Natural killer cell (primary cell): ENCODE results near the gene NFATC3. TPM values are rescaled to one million over a fixed set of nuclear protein-coding genes. Genes with fewer than 3 reads are reported as not detected.
A peak's percentile ranks its signal among the peaks of the same experiment; 100 is the strongest.
"Not testable (repeated sequence)": the region's sequence is repeated elsewhere in the genome, so short reads cannot be mapped to it uniquely, and the experiment has no call there.

Experiments
- ATAC-seq, 3 donors: fragments of 150-1000 bp in 2 of 3; fragments of 200-7000 bp in 1 of 3; cut with Tn5 transposase; 1 replicate in 1 of 3; 2 replicates in 2 of 3; pipeline ENCODE4 v1.10.0; 2021; ENCODE audit warnings: mild to moderate bottlenecking in 2 of 3, moderate library complexity in 2 of 3
- DNase-seq, 2 donors: peaks; one replicate each; pipeline versions ENCODE4 v3.0.0 to v3.0.0-alpha.2; 2013 to 2021; ENCODE audit warnings: mixed read lengths in 1 of 2
- H3K27ac ChIP-seq: one replicate; pipeline ENCODE4 v1.5.1; 2013; ENCODE audit warnings: mild to moderate bottlenecking, low read length
- H3K27me3 ChIP-seq: one replicate; pipeline ENCODE4 v1.6.1; 2013; ENCODE audit warnings: low read length; ENCODE audit not compliant: control insufficient read depth, insufficient read depth
- H3K36me3 ChIP-seq: one replicate; pipeline ENCODE4 v1.6.1; 2013; ENCODE audit warnings: low read length; ENCODE audit not compliant: control insufficient read depth, insufficient read depth
- H3K4me1 ChIP-seq: one replicate; pipeline ENCODE4 v1.6.1; 2013; ENCODE audit warnings: low read length; ENCODE audit not compliant: control insufficient read depth, insufficient read depth
- H3K4me3 ChIP-seq: one replicate; pipeline ENCODE4 v1.5.1; 2013; ENCODE audit warnings: low read length
- H3K9me3 ChIP-seq: one replicate; pipeline ENCODE4 v1.6.1; 2013; ENCODE audit warnings: low read length; ENCODE audit not compliant: control insufficient read depth, insufficient read depth
- H3K27ac Mint-ChIP-seq, 2 donors: one replicate each; pipeline ENCODE4 v1.8.0; 2022; ENCODE audit warnings: mild to moderate bottlenecking in 2 of 2, mixed read lengths in 2 of 2, moderate library complexity in 1 of 2
- H3K27me3 Mint-ChIP-seq, 2 donors: one replicate each; pipeline ENCODE4 v1.8.0; 2022; ENCODE audit warnings: low read depth in 2 of 2, mixed read lengths in 2 of 2
- H3K36me3 Mint-ChIP-seq: one replicate; pipeline ENCODE4 v1.8.0; 2022; ENCODE audit warnings: mixed read lengths
- H3K4me1 Mint-ChIP-seq, 2 donors: one replicate each; pipeline ENCODE4 v1.8.0; 2022; ENCODE audit warnings: mixed read lengths in 2 of 2
- H3K4me3 Mint-ChIP-seq: one replicate; pipeline ENCODE4 v1.8.0; 2022; ENCODE audit warnings: mild to moderate bottlenecking, moderate library complexity, mixed read lengths
- H3K9me3 Mint-ChIP-seq, 2 donors: one replicate each; pipeline ENCODE4 v1.8.0; 2022; ENCODE audit warnings: mixed read lengths in 2 of 2
- WGBS: methylation state at CpG from one replicate; pipeline ENCODE4 v1.1.7; 2013; ENCODE audit warnings: missing lambda C conversion rate; ENCODE audit not compliant: insufficient coverage; 5-methylcytosine and 5-hydroxymethylcytosine counted together
- intact Hi-C: fragments of 100-400 bp; cut with micrococcal nuclease; formaldehyde crosslinking; loops from one replicate; pipeline ENCODE4 v1.14.2; 2022
- total RNA-seq, 4 donors: library from RNA; stranded (reverse); fragments of 120-200 nt in 1 of 4; gene quantifications; one replicate each; pipeline versions ENCODE4 v1.2.3 to v1.2.4, GENCODE V29; 2013 to 2022
- TF ChIP-seq, protein P1 (sequence below): fragments of 200-600 bp; IDR thresholded peaks from one replicate; pipeline ENCODE4 v1.8.0; 2022; ENCODE audit warnings: antibody characterized with exemption

NFATC3 gene
- total RNA-seq, 3 donors from 2014 or later (not counting 1 experiment from before 2014, with no cell fraction given): 241 to 282 (median 263) TPM

- Mint-ChIP-seq H3K9me3 (no peaks in the 10 kb centered on the region), H3K27me3 (no peaks in the 10 kb centered on the region), H3K4me3 (peak overlapping the region; percentile 70), H3K36me3 (no peaks in the 10 kb centered on the region), H3K4me1 (peaks cover 78 to 88% of the 10 kb centered on the region in 2 donors), H3K27ac (peak overlapping the region; percentile 83 to 94)
- Histone ChIP-seq H3K4me1 (peaks cover 59% of the 10 kb centered on the region), H3K9me3 (no peaks in the 10 kb centered on the region), H3K27me3 (no peaks in the 10 kb centered on the region), H3K27ac (peak overlapping the region; percentile 24), H3K4me3 (no peak overlapping the region), H3K36me3 (peaks cover 3% of the 10 kb centered on the region)
- DNase-seq (no peak), ATAC-seq (peak; percentile 51 to 55 (median 53))
- intact Hi-C loops: loop anchor here (2.0 to 5.0 kb wide), 2 partner anchors 33 to 46 kb away; partner anchors contain the start of gene NFATC3
- WGBS: 42% methylated on average over 3 of the region's 3 CpGs
- TF ChIP-seq, protein P1, sequence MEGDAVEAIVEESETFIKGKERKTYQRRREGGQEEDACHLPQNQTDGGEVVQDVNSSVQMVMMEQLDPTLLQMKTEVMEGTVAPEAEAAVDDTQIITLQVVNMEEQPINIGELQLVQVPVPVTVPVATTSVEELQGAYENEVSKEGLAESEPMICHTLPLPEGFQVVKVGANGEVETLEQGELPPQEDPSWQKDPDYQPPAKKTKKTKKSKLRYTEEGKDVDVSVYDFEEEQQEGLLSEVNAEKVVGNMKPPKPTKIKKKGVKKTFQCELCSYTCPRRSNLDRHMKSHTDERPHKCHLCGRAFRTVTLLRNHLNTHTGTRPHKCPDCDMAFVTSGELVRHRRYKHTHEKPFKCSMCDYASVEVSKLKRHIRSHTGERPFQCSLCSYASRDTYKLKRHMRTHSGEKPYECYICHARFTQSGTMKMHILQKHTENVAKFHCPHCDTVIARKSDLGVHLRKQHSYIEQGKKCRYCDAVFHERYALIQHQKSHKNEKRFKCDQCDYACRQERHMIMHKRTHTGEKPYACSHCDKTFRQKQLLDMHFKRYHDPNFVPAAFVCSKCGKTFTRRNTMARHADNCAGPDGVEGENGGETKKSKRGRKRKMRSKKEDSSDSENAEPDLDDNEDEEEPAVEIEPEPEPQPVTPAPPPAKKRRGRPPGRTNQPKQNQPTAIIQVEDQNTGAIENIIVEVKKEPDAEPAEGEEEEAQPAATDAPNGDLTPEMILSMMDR: no peak
Observed at GRCh38 chr16:68117884-68118283, 32.7 kb downstream of the NFATC3 start.

GRCh38 chr16:68118954-68119353 lies 33.8 kb downstream of the NFATC3 start:
- not testable (repeated sequence) for H3K9me3 ChIP-seq, H3K9me3 Mint-ChIP-seq, H3K4me3 ChIP-seq, H3K36me3 Mint-ChIP-seq, H3K27me3 ChIP-seq, H3K36me3 ChIP-seq, H3K27me3 Mint-ChIP-seq
- peaks cover 58% of the 10 kb centered on the region for H3K4me1 ChIP-seq
- ATAC-seq (peak; percentile 68 to 75 (median 69)), DNase-seq (peak in 1 of 2 donors; percentile 51)
- H3K27ac ChIP-seq: peak overlapping the region; percentile 54
- WGBS: 23% methylated on average over 13 of the region's 13 CpGs
- Mint-ChIP-seq H3K4me1 (peaks cover 73 to 80% of the 10 kb centered on the region in 2 donors), H3K27ac (peak overlapping the region; percentile 83 to 94), H3K4me3 (peak overlapping the region; percentile 70)
- intact Hi-C loops: loop anchor here (5.0 kb wide), 1 partner anchor 47 kb away; no protein-coding TSS in a partner anchor

DNA sequence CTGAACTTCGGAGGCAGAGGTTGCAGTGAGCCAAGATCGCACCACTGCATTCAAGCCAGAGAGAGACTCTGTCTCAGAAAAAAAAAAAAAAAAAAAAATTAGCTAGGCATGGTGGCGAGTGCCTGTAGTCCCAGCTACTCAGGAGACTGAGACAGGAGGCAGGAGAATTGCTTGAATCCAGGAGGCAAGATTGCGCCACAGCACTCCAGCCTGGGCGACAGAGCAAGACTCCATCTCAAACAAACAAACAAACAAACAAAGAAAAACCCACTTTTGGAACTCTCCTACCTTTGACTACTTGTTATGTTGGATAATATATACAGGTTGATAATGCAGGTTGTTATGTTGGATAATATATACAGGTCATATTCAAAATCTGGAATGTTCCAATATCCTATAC lies 35.3 kb downstream of the NFATC3 start:
- ATAC-seq, intact Hi-C loops, H3K36me3 Mint-ChIP-seq, H3K27me3 Mint-ChIP-seq, H3K9me3 ChIP-seq, DNase-seq, H3K36me3 ChIP-seq, H3K9me3 Mint-ChIP-seq, H3K4me3 ChIP-seq, H3K27me3 ChIP-seq: not testable (repeated sequence)
- Histone ChIP-seq H3K27ac (peak overlapping the region; percentile 36), H3K4me1 (peaks cover 48% of the 10 kb centered on the region)
- H3K4me3 Mint-ChIP-seq: peak overlapping the region; percentile 70
- 85% methylated on average over 5 of the region's 5 CpGs for WGBS
- peak overlapping the region; percentile 83 to 94 for H3K27ac Mint-ChIP-seq
- peaks cover 65 to 72% of the 10 kb centered on the region in 2 donors for H3K4me1 Mint-ChIP-seq

GRCh38 chr16:68126395-68126794 lies 41.2 kb downstream of the NFATC3 start:
- Histone ChIP-seq H3K27ac (no peak overlapping the region), H3K36me3 (peaks cover 22% of the 10 kb centered on the region), H3K9me3 (no peaks in the 10 kb centered on the region), H3K4me3 (no peak overlapping the region), H3K4me1 (peaks cover 23% of the 10 kb centered on the region), H3K27me3 (no peaks in the 10 kb centered on the region)
- no peaks in the 10 kb centered on the region for H3K27me3 Mint-ChIP-seq
- H3K27ac Mint-ChIP-seq: peak overlapping the region; percentile 68 to 78
- no peak for ATAC-seq
- peaks cover 56 to 60% of the 10 kb centered on the region in 2 donors for H3K4me1 Mint-ChIP-seq
- H3K36me3 Mint-ChIP-seq: no peaks in the 10 kb centered on the region
- TF ChIP-seq, protein P1: no peak
- 65% methylated on average over 2 of the region's 2 CpGs for WGBS
- no peak overlapping the region for H3K4me3 Mint-ChIP-seq
- intact Hi-C loops: no loop called here
- no peaks in the 10 kb centered on the region for H3K9me3 Mint-ChIP-seq
- DNase-seq: no peak
